GM12872 (cell line): ENCODE measurements around the gene MYOCD.

Experiments used
- TF ChIP-seq, protein P1 (sequence below): IDR thresholded peaks from 3 replicates; pipeline ENCODE4 v1.5.1; 2011; ENCODE audit warnings: low read depth, mild to moderate bottlenecking, low read length, moderate library complexity; ENCODE audit not compliant: insufficient read depth

Gene MYOCD

DNA sequence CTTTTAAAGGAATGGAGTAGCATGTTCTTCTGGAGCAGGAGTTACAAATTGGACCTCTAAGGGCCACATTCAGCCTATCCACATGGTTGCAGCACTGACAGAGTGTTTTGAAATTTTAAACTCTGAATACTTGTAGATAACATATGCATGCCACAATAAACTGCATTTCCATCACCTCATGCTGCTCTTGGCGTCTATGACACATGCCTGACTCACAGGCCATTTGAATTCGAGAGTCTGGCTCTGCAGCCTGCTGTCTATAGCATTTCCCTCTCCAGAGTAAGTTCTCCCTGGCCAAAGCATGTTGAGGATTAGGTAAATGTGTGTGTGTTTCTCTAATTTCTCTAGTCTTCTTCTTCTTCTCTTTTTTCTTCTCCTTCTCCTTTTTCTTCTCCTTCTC is 28.7 kb upstream of the MYOCD start:
- TF ChIP-seq, protein P1, sequence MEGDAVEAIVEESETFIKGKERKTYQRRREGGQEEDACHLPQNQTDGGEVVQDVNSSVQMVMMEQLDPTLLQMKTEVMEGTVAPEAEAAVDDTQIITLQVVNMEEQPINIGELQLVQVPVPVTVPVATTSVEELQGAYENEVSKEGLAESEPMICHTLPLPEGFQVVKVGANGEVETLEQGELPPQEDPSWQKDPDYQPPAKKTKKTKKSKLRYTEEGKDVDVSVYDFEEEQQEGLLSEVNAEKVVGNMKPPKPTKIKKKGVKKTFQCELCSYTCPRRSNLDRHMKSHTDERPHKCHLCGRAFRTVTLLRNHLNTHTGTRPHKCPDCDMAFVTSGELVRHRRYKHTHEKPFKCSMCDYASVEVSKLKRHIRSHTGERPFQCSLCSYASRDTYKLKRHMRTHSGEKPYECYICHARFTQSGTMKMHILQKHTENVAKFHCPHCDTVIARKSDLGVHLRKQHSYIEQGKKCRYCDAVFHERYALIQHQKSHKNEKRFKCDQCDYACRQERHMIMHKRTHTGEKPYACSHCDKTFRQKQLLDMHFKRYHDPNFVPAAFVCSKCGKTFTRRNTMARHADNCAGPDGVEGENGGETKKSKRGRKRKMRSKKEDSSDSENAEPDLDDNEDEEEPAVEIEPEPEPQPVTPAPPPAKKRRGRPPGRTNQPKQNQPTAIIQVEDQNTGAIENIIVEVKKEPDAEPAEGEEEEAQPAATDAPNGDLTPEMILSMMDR = no peak

DNA sequence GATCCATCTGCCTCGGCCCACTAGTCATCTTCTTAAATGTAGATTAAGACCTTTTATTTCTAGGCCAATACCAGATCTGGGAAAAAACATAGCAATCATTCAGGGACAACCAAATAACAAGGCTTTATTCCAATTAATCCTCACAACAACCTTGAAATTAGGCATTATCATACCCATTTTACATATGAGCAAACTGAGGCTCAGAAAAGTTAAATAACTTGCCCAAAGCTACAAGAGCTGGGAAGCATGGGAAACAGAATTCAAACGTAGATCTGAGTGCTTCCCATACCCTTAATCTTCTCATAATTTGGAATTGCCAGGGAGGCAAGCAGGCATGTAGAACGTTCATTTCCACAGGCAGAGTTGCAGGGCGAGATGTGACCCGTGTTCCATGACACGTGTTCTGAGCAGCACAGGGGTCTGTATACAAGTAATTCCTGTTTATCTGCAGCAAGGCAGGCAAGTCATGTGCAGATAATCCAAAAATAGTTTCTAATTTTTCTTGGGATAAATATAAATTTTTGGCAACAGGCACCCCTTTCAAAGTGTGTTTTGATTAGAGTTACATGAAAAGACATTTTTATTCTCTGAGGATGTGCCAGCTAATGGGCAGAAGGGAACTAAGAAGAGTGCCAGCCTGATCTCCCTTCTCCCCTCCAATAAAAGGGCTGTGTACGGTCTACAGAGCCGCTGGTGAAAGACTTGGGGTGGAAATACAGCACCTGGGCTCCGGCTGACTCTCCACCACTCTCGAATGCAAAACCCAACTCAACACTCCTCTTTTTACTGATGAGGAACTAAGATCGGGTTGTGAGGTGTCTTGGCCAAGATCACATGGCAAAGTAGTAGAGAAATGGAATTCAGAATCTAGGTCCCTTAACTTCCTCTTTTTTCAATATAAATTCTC is 27.7 kb upstream of the MYOCD start:
- TF ChIP-seq, protein P1 = no peak

DNA sequence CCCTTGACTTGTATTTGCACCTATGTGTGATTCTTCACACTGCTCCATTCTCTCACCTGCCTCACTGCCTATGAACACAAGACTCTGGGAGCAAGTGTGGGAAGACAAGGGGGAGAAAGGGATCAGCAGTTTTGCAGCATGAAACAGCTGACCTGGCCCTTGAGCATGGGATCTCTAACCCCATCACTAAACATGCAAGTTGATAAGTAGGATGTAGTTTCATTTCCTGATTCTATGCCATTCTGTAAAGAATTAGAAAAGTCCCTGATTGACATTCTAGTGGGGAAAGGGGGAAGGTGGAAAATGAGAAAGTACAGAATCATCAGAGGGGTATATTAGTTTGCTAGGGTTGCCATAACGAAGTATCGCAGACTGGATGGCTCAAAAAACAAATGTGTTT is 25.3 kb upstream of the MYOCD start:
- TF ChIP-seq, protein P1 = no peak

DNA sequence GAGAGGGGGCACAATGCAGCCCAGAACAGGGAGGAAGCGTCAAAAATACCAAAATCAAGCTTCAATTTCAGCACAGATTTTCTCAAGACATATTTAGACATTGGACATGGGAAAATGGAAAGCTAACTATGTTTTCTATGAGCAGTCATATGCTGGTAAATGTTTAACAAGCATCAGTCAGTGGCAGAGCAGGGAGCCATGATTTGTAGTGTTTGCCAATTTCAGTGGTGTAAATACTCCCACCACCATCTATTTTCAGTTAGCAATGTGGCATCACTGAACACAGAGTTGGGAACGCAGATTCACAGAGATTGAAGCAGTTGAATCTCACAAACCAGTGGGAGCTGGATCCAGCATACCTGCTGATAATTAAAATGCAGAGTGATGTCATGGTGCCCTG is 24.6 kb upstream of the MYOCD start:
- TF ChIP-seq, protein P1 = no peak

DNA sequence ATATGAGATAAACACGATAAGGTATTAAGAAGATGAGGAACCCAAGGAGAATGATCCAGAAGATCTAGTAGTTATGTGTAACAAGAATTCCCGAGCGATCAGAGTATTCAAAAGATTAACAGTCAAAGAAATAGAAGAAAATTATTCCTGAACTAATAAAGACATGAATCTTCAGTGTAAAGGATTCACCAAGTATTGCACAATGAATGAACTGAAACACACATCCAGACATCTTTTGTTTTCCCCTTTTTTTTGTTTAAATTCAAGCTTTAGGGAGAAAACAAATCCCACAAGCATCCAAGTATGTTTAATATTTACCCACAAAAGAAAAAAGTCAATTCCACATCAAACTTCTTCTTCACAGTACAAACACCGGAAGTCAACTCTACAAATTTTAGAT is 23.7 kb upstream of the MYOCD start:
- TF ChIP-seq, protein P1 = no peak

DNA sequence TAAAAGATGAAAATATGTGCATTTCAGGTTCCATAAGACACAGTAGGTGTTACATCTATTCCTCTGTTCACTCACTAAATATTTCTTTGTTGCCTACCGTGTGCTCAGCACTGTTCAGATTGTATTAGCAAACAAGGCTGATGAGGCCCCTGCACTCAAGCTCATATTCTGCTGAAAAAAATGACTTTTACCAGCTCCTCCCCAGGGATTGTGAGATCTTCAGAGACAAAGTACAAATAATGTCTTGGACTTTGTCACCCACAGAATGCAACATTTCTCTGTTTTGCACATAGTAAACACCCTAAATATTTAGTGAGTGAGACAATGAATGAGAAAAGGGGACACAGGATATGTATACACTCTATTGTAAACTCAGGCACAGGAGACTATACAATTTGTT is 21.9 kb upstream of the MYOCD start:
- TF ChIP-seq, protein P1 = no peak

DNA sequence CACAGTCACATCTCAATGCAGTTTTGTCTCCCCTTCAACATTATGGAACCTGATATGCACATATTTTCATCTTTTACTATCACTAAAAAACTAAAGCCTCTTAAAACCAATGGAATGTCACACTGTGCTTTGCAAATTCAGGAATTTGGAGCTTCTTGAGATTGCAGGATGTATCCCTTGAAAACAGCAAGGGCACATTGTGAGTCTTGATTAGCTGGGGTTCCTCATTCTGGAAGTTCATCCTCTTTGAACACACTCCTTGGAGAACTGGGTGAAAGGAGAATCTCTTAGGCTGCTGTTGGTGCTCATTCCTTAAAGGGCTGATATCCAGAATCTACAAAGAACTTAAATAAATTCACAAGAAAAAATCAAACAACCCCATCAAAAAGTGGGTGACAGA is 21.1 kb upstream of the MYOCD start:
- TF ChIP-seq, protein P1 = no peak
